GM12892 (cell line): Measurements from ENCODE around the gene ARRDC1.

Experiments
- POLR2A ChIP-seq: IDR thresholded peaks from 2 replicates; pipeline ENCODE4 v1.6.1; 2011; ENCODE audit warnings: low read depth, low read length, control low read depth
- POLR2AphosphoS5 ChIP-seq: IDR thresholded peaks from 2 replicates; pipeline ENCODE4 v1.6.1; 2011; ENCODE audit warnings: low read depth, low read length, control low read depth
- TAF1 ChIP-seq: IDR thresholded peaks from 2 replicates; pipeline ENCODE4 v1.6.1; 2011; ENCODE audit warnings: low read depth, mild to moderate bottlenecking, control low read depth, low read length, borderline replicate concordance

DNA sequence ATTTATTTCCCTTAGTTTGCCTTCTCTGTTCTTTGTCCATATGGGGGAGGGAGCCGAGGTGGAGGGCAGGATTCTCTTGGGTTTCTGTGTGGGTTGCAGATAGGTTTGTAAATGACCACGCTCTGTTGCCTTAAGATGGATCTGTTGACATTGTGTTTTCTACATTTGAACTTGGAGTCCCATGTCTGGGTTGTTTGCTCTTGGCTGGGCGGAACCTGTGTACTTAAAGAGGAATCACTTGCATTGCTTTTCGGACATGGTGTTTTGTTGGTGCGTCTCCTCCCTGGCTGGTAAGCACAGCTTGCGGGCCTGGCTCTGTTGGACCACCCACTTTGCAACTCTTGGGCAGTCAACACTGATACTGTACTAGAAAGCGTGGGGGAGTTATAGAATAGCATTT is 59.2 kb downstream of the ARRDC1 start:
- TF ChIP-seq POLR2A: no peak
- no peak for TF ChIP-seq TAF1
- no peak for TF ChIP-seq POLR2AphosphoS5
